Vagina (tissue), 2 donors: ENCODE measurements around the gene GRIN2A. TPM values are rescaled to one million over a fixed set of nuclear protein-coding genes. Genes with fewer than 3 reads are reported as not detected.

Experiments
- DNase-seq, 2 donors: peaks; one replicate each; pipeline ENCODE4 v3.0.0-alpha.2; 2017; ENCODE audit errors: extremely low spot score in 2 of 2
- H3K27ac ChIP-seq: fragments of 200-600 bp; sonication (generic); one replicate; pipeline ENCODE4 v1.5.1; 2019
- H3K27me3 ChIP-seq: fragments of 200-600 bp; sonication (generic); one replicate; pipeline ENCODE4 v1.5.1; 2019
- H3K36me3 ChIP-seq, 2 donors: fragments of 200-600 bp; sonication (generic); one replicate each; pipeline ENCODE4 v1.5.1; 2017 to 2019
- H3K4me1 ChIP-seq: fragments of 200-600 bp; sonication (generic); one replicate; pipeline ENCODE4 v1.5.1; 2019
- H3K4me3 ChIP-seq, 2 donors: fragments of 200-600 bp; sonication (generic); 1 replicate in 1 of 2; 2 replicates in 1 of 2; pipeline ENCODE4 v1.5.1; 2016 to 2019
- H3K9me3 ChIP-seq: fragments of 200-600 bp; sonication (generic); one replicate; pipeline ENCODE4 v1.5.1; 2019
- POLR2A ChIP-seq, 2 donors: fragments of 450-650 bp; IDR thresholded peaks; one replicate each; pipeline ENCODE4 v1.6.1; 2017; ENCODE audit warnings: antibody characterized with exemption in 2 of 2, mild to moderate bottlenecking in 2 of 2, moderate library complexity in 2 of 2
- POLR2AphosphoS5 ChIP-seq, 2 donors: sonication (generic); formaldehyde crosslinking; IDR thresholded peaks; one replicate each; pipeline ENCODE4 v1.9.0; 2017; ENCODE audit warnings: antibody characterized with exemption in 2 of 2, mild to moderate bottlenecking in 2 of 2, low read depth in 1 of 2; ENCODE audit not compliant: insufficient read depth in 1 of 2
- intact Hi-C: fragments of 100-400 bp; cut with DNase I; formaldehyde crosslinking; loops from one replicate; pipeline ENCODE4 v1.15.1; 2023
- total RNA-seq: library from RNA; depleted of rRNA; stranded (reverse); fragments of >200 nt; gene quantifications from one replicate; pipeline ENCODE4 v1.2.3, GENCODE V29; 2016
- TF ChIP-seq, protein P1 (sequence below), 3 experiments: fragments of 450-650 bp in 2 of 3; fragments of 200-600 bp in 1 of 3; sonication (generic) in 1 of 3; IDR thresholded peaks; one replicate each; pipeline ENCODE4 v1.5.1; 2017 to 2019; ENCODE audit warnings: antibody characterized with exemption in 3 of 3, mild to moderate bottlenecking in 2 of 3, moderate library complexity in 2 of 3

Gene GRIN2A
- total RNA-seq, 1 donor from 2014 or later, result 1.5 TPM

GRCh38 chr16:9949396-9949795, 232.8 kb downstream of the GRIN2A start:
- no peaks in the 10 kb centered on the region for H3K27me3 ChIP-seq
- H3K4me1 ChIP-seq, result no peaks in the 10 kb centered on the region
- no peaks in the 10 kb centered on the region for H3K36me3 ChIP-seq
- no peak for TF ChIP-seq POLR2AphosphoS5 (IDR thresholded peaks at IDR 0.05; ENCODE audit: insufficient read depth in 1 of 2, low read depth in 1 of 2)
- TF ChIP-seq POLR2A (IDR thresholded peaks at IDR 0.05), result no peak
- TF ChIP-seq, protein P1, sequence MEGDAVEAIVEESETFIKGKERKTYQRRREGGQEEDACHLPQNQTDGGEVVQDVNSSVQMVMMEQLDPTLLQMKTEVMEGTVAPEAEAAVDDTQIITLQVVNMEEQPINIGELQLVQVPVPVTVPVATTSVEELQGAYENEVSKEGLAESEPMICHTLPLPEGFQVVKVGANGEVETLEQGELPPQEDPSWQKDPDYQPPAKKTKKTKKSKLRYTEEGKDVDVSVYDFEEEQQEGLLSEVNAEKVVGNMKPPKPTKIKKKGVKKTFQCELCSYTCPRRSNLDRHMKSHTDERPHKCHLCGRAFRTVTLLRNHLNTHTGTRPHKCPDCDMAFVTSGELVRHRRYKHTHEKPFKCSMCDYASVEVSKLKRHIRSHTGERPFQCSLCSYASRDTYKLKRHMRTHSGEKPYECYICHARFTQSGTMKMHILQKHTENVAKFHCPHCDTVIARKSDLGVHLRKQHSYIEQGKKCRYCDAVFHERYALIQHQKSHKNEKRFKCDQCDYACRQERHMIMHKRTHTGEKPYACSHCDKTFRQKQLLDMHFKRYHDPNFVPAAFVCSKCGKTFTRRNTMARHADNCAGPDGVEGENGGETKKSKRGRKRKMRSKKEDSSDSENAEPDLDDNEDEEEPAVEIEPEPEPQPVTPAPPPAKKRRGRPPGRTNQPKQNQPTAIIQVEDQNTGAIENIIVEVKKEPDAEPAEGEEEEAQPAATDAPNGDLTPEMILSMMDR (IDR thresholded peaks at IDR 0.05), result no peak
- intact Hi-C loops, result no loop called here
- H3K4me3 ChIP-seq, result no peak overlapping the region
- no peak overlapping the region for H3K27ac ChIP-seq
- H3K9me3 ChIP-seq, result no peaks in the 10 kb centered on the region
- no peak for DNase-seq

GRCh38 chr16:9948933-9949332, 233.3 kb downstream of the GRIN2A start:
- no peaks in the 10 kb centered on the region for H3K4me1 ChIP-seq
- H3K4me3 ChIP-seq, result no peak overlapping the region
- H3K9me3 ChIP-seq, result no peaks in the 10 kb centered on the region
- TF ChIP-seq, protein P1 (IDR thresholded peaks at IDR 0.05), result no peak
- TF ChIP-seq POLR2AphosphoS5 (IDR thresholded peaks at IDR 0.05; ENCODE audit: insufficient read depth in 1 of 2, low read depth in 1 of 2), result no peak
- no peak for TF ChIP-seq POLR2A (IDR thresholded peaks at IDR 0.05)
- DNase-seq, result no peak
- no peak overlapping the region for H3K27ac ChIP-seq
- no peaks in the 10 kb centered on the region for H3K36me3 ChIP-seq
- intact Hi-C loops, result no loop called here
- no peaks in the 10 kb centered on the region for H3K27me3 ChIP-seq

DNA sequence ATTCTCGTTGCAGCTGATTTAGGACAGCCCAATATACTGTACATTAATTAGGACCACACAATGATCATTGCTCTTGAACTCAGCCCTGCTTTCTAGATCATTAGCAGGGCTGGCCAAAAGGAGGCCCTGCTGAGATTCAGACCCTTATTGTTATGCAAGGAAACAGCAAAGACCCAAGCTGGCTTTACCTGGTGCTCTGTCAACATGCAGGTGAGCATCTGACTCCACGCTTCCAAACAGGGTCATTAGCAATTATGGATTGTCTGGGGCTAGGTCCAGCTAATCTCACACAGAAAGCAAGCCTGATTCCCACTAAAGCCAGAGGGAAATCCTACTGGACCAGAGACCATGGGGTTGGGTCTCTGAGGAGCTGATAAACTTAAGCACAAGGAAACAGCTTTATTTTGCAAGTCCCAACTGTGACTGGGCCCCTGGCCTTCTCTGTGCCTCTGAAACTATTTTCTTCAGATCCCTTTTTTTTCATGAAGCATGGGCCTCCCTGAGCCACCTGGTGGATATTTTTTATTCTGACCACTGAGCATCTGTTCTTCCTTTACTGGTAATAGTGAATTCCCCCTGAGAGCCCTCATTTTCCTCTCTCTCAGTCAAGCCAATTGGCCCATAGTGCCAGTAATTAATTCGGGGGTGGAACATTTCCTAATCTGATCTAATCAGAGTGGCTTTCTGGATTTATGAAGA, 236.1 kb downstream of the GRIN2A start:
- Histone ChIP-seq H3K36me3 (no peaks in the 10 kb centered on the region), H3K27ac (no peak overlapping the region), H3K27me3 (no peaks in the 10 kb centered on the region), H3K4me1 (no peaks in the 10 kb centered on the region), H3K9me3 (no peaks in the 10 kb centered on the region), H3K4me3 (no peak overlapping the region)
- TF ChIP-seq, protein P1 (IDR thresholded peaks at IDR 0.05), result no peak
- TF ChIP-seq POLR2A (IDR thresholded peaks at IDR 0.05) (no peak), POLR2AphosphoS5 (IDR thresholded peaks at IDR 0.05; ENCODE audit: insufficient read depth in 1 of 2, low read depth in 1 of 2) (no peak)
- DNase-seq, result no peak
- intact Hi-C loops, result no loop called here

DNA sequence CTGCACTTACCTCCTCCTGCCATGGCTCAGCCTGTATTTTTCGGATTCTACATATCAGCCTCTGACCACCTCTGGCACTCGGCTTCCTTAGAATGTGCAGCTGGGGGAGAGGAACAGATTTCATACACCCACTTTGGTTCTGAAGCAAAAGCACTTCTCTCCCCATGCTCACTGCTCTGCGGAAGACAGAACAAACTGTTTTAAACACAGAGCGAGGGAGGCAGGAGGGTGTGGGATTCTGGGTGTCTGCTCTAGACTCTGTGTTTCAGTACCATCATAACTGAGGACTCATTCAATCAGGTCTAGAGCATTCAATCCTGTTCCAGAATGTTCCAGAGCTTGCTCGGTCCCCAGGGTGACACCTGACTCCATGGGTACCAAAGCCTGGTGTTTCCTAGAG, 239.1 kb downstream of the GRIN2A start:
- H3K27me3 ChIP-seq, result no peaks in the 10 kb centered on the region
- no peaks in the 10 kb centered on the region for H3K4me1 ChIP-seq
- H3K27ac ChIP-seq, result no peak overlapping the region
- H3K36me3 ChIP-seq, result no peaks in the 10 kb centered on the region
- intact Hi-C loops, result no loop called here
- DNase-seq, result no peak
- no peak overlapping the region for H3K4me3 ChIP-seq
- TF ChIP-seq POLR2A (IDR thresholded peaks at IDR 0.05), result no peak
- TF ChIP-seq, protein P1 (IDR thresholded peaks at IDR 0.05), result no peak
- TF ChIP-seq POLR2AphosphoS5 (IDR thresholded peaks at IDR 0.05; ENCODE audit: insufficient read depth in 1 of 2, low read depth in 1 of 2), result no peak
- no peaks in the 10 kb centered on the region for H3K9me3 ChIP-seq

DNA sequence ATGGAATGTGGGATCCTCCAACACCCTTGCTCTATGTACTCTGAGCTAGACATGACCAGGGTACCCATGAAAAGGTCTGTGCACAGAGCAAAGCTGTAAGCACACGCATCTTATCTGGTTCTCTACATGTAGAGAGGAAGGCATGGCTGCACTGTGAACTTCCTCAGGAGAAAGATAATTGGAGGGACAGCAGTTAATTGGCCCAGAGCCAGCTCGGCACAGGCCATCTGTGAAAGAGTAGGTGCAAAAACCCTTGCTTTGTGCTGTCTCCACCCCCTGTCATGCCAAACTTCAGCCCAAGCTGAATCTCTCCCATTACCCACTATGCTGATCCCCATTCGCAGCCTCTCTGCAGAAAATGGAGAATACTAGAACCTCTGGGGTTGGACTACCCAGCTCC, 241.0 kb downstream of the GRIN2A start:
- H3K27ac ChIP-seq, result no peak overlapping the region
- no peaks in the 10 kb centered on the region for H3K9me3 ChIP-seq
- no peaks in the 10 kb centered on the region for H3K4me1 ChIP-seq
- no peaks in the 10 kb centered on the region for H3K27me3 ChIP-seq
- intact Hi-C loops, result no loop called here
- H3K36me3 ChIP-seq, result no peaks in the 10 kb centered on the region
- TF ChIP-seq POLR2AphosphoS5 (IDR thresholded peaks at IDR 0.05; ENCODE audit: insufficient read depth in 1 of 2, low read depth in 1 of 2), result no peak
- TF ChIP-seq POLR2A (IDR thresholded peaks at IDR 0.05), result no peak
- TF ChIP-seq, protein P1 (IDR thresholded peaks at IDR 0.05), result no peak
- DNase-seq, result no peak
- no peak overlapping the region for H3K4me3 ChIP-seq
